ENCODE measurements around the gene WEE1.

WEE1 gene

DNA sequence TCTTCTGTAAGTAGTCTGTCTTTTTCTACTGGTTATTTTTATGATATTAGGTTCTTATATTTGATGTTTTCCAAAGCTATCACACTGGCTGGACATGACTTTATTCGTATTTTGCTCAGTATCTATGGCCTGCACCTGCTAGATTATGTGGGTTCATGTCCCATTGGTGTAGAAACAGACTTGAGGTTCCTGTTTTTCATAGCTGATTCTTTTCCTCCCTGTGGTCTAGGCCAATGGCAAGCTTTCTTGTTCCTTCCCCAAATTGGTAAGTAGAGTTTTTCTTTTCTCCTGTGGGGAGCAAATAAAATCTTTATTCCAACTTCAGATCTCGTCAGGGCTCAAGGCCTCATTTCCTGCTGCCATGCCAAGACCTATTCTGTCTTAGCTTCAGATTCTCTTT lies 60.2 kb downstream of the WEE1 start:
- no peaks in the 10 kb centered on the region for H3K27me3 ChIP-seq (ENCODE audit: control insufficient read depth in 1 of 2, insufficient read depth in 2 of 2, low read length in 2 of 2)
- no peak overlapping the region for H3K27ac ChIP-seq (ENCODE audit: low read depth, low read length)
- no peaks in the 10 kb centered on the region for H3K36me3 ChIP-seq (ENCODE audit: control insufficient read depth in 1 of 2, insufficient read depth in 2 of 2, low read length in 2 of 2)
- peaks cover 0 to 6% of the 10 kb centered on the region in 2 donors for H3K4me1 ChIP-seq (ENCODE audit: control insufficient read depth in 1 of 2, insufficient read depth in 2 of 2, low read length in 2 of 2)
- no peak overlapping the region for H3K9ac ChIP-seq (ENCODE audit: low read depth in 1 of 2, low read length in 2 of 2)
- no peaks in the 10 kb centered on the region for H3K9me3 ChIP-seq (ENCODE audit: control insufficient read depth in 1 of 2, low read length in 2 of 2)
- H3K4me3 ChIP-seq (ENCODE audit: low read depth in 1 of 2, low read length in 2 of 2) = no peak overlapping the region

DNA sequence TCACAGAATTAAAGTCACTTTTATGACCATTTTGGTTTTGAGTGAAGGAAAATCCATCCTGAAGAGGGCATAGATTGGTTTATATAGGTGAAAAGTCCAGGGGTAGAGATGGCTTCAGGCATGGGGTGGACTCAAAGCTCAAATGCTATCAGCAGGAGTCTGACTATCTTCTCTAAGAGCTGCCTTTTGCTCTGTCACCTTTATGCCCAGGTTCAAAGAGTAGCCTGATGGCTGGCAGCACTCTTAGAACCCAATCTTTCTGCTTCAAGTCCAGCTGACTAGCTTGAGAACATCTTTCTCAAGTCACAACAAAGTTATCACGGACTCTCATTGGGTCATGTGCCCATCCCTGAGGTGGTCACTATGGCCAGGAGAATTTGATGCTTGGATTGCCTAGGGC lies 63.2 kb downstream of the WEE1 start:
- Histone ChIP-seq H3K9ac (ENCODE audit: low read depth in 1 of 2, low read length in 2 of 2) (no peak overlapping the region), H3K4me1 (ENCODE audit: control insufficient read depth in 1 of 2, insufficient read depth in 2 of 2, low read length in 2 of 2) (peaks cover 11 to 14% of the 10 kb centered on the region in 2 donors), H3K36me3 (ENCODE audit: control insufficient read depth in 1 of 2, insufficient read depth in 2 of 2, low read length in 2 of 2) (no peaks in the 10 kb centered on the region), H3K9me3 (ENCODE audit: control insufficient read depth in 1 of 2, low read length in 2 of 2) (no peaks in the 10 kb centered on the region), H3K27ac (ENCODE audit: low read depth, low read length) (no peak overlapping the region), H3K27me3 (ENCODE audit: control insufficient read depth in 1 of 2, insufficient read depth in 2 of 2, low read length in 2 of 2) (no peaks in the 10 kb centered on the region), H3K4me3 (ENCODE audit: low read depth in 1 of 2, low read length in 2 of 2) (no peak overlapping the region)

DNA sequence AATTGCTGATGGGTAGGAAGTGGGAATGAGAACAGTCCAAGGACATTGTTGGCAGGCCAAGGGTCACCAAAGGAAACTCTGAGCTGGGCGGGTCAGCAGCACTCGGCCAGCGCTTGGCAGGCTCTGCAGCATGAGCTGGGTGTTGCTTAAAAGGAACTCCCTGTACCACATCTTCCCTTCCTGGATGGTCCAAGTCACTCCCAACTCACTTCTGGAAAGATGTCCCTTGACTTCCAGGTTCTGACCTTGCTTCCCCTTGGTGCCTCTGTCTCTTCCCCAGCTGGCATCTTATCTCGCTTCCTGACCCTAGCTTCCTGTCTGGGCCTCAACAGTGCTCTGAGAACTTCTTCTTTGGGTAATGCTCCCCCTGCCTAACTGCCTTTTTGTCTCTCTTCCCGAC lies 65.6 kb downstream of the WEE1 start:
- Histone ChIP-seq H3K36me3 (ENCODE audit: control insufficient read depth in 1 of 2, insufficient read depth in 2 of 2, low read length in 2 of 2) (no peaks in the 10 kb centered on the region), H3K4me1 (ENCODE audit: control insufficient read depth in 1 of 2, insufficient read depth in 2 of 2, low read length in 2 of 2) (peaks cover 11 to 14% of the 10 kb centered on the region in 2 donors), H3K9me3 (ENCODE audit: control insufficient read depth in 1 of 2, low read length in 2 of 2) (no peaks in the 10 kb centered on the region), H3K4me3 (ENCODE audit: low read depth in 1 of 2, low read length in 2 of 2) (no peak overlapping the region), H3K27ac (ENCODE audit: low read depth, low read length) (no peak overlapping the region), H3K27me3 (ENCODE audit: control insufficient read depth in 1 of 2, insufficient read depth in 2 of 2, low read length in 2 of 2) (no peaks in the 10 kb centered on the region), H3K9ac (ENCODE audit: low read depth in 1 of 2, low read length in 2 of 2) (no peak overlapping the region)
